GM19438 (cell line): ENCODE data around the gene FH.

Source experiments
- ATAC-seq: cut with Tn5 transposase; IDR thresholded peaks from one replicate; pipeline ENCODE4 v1.9.1; 2021; ENCODE audit warnings: low read depth; ENCODE audit not compliant: unreplicated experiment

The FH gene

GRCh38 chr1:241525026-241525425 is 5.5 kb upstream of the FH start:
- ATAC-seq: no peak

GRCh38 chr1:241521718-241522117 is 2.2 kb upstream of the FH start:
- ATAC-seq: no peak

GRCh38 chr1:241520080-241520465 is 518 bp upstream of the FH start:
- no peak for ATAC-seq

DNA sequence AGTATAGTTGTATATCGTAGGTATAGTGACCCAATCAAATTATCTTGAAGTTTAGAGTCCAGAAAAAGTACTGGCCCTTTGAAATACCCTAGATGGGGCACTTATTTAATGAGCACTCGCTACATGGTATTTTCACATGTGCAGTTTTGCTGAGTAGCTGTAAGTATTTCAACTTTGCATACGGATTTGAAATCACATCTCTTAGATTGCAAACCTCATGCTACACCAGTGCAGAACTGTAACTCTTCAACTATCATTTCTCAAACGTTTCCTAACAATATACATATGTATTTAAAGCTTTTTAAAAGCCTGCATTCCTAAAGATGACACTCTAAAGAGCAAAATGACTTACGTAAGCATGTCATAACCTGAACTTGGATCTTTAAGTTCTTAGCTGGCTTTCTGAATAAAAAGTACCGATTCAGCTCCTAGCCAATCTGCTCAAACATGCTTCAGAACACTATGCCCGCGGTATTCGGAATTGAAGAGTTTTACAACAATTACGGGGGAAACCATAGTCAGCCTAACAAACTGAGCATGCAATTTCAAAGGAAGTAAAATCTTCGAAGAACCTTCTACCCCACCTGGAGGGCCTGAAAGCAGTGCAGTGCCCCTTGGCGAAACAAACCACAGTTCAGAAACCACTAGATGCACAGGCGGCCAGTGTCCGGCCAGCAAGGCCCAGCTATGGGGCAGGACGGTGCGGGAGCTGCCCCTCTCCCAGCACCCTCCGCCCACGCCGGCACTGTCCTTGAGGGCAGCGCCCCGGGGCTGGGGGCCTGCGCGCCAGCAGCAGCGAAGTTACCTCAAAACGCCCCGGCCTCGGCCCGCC is 863 bp downstream of the FH start:
- ATAC-seq: peak; percentile 36

GRCh38 chr1:241513378-241513777 is 6.2 kb downstream of the FH start:
- no peak for ATAC-seq

- ATAC-seq: no peak
These were observed 12.2 kb downstream of the FH start for GRCh38 chr1:241507189-241507863.

GRCh38 chr1:241503444-241503843 is 16.1 kb downstream of the FH start:
- ATAC-seq: no peak

GRCh38 chr1:241499910-241500309 is 19.6 kb downstream of the FH start:
- no peak for ATAC-seq

DNA sequence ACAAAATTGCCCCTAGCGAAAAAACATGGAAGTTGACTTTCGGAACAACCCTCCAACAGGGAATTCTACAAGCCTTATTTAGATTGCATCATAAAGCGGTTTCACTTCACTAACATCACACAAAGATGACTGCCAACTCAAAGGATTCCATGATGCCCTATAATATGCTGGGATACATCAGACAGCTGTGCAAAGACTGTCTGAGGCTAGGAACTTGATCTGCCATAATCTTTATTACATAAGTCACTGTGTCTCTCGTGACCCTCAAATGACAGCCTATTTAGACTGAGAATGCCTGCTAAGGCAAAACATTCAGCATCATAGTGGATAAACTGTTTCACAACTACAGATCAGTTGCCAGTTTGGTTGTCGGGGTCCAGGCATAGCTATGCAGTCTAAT is 23.8 kb downstream of the FH start:
- no peak for ATAC-seq

- no peak for ATAC-seq
These were observed 30.8 kb downstream of the FH start for GRCh38 chr1:241488739-241489138.

- ATAC-seq: peak; percentile 79
These were observed 34.0 kb downstream of the FH start for GRCh38 chr1:241485554-241485992.

- ATAC-seq: peak; percentile 52
These were observed 34.4 kb downstream of the FH start for GRCh38 chr1:241485145-241485544.

GRCh38 chr1:241482761-241483250 is 36.7 kb downstream of the FH start:
- no peak for ATAC-seq

- no peak for ATAC-seq
These were observed 40.3 kb downstream of the FH start for GRCh38 chr1:241479294-241479693.

DNA sequence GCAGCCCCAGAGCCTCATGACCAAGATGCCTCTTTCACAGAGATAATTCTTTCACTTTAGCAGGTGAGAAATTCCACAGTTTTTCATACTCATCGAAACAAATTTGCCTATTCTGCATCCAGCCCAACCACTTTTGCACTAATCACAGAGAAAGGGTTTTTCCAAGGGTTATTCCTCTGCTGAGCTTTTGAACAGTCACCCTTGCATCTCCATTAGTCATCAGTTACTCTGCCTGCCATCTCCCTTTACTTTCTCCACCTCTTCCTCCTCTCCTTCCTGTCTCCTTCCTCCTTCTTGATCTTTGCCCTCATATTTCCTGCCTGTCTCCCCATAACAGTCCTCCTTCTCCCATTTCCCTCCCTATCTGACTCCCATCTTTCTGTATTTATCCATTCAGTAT is 43.9 kb downstream of the FH start:
- ATAC-seq: no peak

DNA sequence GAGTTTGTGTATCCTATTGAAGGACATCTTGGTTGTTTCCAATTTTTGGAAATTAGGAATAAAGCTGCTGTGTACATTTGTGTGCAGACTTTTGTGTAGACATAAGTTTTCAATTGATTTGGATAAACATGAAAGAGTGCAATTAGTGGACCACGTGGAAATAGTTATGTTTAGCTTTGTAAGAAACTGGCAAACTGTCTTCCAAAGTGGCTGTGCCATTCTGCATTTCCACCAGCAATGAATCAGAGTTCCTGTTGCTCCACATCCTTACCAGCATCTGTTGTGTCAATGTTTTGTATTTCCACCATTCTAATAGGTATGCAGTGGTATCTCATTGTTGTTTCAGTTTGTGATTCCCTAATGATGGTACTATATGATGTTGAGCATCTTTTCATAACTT is 46.5 kb downstream of the FH start:
- ATAC-seq: no peak

GRCh38 chr1:241470908-241471590 is 48.5 kb downstream of the FH start:
- no peak for ATAC-seq

DNA sequence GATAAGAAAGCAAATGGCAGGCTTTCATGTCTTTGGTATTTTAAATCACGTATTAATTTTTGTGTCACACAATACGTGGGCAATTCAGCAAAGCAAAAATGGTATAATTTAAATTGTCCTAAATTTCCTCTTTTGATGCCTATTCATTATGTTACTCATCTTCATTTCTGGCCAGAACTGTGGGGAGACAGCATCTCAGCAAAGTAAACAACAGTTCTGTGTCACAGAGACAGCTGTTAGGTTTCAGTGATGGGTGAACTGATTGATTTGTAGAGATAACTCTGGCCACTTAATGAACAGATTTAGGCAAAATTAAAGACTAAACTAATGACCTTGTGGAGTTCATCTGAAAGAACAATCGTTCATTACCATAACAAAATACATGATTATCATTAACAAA is 49.2 kb downstream of the FH start:
- no peak for ATAC-seq

DNA sequence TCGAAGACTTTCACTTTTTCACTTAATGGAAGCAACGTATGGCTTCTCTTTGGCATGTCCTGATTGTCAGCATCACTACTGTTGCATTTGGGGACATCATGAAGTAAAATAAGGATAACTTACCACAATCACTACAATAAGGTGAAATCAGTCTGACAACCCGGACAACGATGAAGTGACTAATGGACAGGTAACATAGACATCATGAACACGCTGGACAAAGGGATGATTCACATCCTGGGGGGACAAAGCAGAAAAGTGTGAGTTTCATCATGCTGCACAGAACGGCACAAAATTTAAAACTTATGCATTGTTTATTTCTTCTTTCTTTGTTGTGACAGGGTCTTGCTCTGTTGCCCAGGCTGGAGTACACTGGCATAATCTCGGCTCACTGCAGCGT is 53.9 kb downstream of the FH start:
- no peak for ATAC-seq

DNA sequence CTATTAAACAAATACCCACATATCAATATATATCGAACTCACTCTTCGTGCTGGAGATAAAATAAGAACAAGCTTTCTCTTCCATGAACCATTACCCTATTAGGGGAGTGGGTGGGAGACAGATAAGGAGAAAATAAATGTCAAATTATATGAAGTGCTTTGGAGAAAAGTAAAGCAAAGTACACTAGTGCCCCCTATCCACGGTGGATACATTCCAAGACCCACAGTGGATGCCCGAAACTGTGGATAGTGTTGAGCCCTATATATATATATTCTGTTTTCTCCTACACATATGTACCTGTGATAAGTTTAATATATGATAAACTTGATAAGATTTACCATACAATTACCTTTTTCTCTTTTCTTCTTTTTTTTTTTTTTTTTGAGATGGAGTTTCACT is 54.6 kb downstream of the FH start:
- no peak for ATAC-seq

DNA sequence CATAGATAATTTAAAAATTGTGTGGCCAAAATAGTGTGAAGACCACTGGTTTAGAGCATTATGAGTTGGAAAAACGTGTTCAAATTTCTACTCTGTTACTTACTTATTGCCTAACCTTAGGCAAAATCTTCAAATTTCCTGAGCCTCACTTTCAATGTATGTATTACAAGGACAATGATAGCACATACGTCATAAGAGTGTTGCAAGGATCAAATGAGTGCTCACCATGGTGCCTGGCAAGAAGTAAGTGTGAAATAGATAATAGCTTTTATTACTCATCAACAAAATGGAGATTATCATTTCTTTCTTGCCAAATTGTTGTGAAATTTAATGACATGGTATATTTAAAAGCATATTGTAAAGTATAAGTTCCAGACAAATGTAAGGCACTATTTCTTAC is 57.2 kb downstream of the FH start:
- no peak for ATAC-seq
